D721Med (cell line): ENCODE measurements around the gene TANK.

Experiments
- DNase-seq: peaks from one replicate; pipeline ENCODE4 v3.0.0; 2011; ENCODE audit warnings: low spot score; ENCODE audit not compliant: insufficient read length
- FAIRE-seq: peaks from 2 replicates; lab custom pipeline; 2011; peaks lifted over from hg19 to GRCh38; lab: Jason Lieb, UNC
- TF ChIP-seq, protein P1 (sequence below): IDR thresholded peaks from 2 replicates; pipeline ENCODE4 v1.5.1; 2012; ENCODE audit warnings: mild to moderate bottlenecking, control low read depth; ENCODE audit not compliant: insufficient read depth; ENCODE audit errors: missing control alignments

The TANK gene

DNA sequence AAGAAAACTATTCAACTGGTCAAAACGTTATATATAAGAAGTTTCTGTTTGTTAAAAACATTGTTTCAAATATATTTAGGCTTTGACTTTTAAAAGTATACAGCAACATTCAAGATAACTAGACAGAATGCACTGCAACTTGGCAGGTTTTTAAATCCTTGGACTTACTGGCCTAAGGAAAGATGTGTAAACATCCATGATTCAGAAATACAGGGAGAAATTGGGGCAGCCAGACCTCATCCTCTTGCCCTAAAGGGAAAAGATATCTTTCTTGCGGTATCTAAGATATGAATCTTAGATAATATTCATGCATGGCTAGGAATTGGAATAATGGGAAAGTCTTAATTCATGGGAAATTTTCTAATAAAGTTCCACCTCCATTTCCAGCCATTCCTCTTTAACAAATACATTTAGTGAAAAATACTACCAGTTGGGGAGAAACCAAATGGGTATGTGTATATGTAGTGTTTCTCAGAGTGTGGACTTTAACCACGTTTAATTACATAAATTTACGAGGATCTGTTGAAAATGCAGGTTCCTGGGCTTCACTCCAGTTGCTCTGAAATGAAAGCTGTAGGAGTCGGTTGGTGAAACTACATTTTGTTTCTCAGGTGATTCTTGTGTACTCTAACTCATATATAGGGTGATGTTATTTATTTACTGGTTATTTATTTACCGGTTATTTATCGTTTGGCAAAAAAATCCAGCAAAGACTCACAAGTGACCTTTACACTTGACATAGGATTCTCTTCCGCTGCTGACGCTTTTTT lies 587 bp upstream of the TANK start:
- TF ChIP-seq, protein P1, sequence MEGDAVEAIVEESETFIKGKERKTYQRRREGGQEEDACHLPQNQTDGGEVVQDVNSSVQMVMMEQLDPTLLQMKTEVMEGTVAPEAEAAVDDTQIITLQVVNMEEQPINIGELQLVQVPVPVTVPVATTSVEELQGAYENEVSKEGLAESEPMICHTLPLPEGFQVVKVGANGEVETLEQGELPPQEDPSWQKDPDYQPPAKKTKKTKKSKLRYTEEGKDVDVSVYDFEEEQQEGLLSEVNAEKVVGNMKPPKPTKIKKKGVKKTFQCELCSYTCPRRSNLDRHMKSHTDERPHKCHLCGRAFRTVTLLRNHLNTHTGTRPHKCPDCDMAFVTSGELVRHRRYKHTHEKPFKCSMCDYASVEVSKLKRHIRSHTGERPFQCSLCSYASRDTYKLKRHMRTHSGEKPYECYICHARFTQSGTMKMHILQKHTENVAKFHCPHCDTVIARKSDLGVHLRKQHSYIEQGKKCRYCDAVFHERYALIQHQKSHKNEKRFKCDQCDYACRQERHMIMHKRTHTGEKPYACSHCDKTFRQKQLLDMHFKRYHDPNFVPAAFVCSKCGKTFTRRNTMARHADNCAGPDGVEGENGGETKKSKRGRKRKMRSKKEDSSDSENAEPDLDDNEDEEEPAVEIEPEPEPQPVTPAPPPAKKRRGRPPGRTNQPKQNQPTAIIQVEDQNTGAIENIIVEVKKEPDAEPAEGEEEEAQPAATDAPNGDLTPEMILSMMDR = no peak
- DNase-seq (no peak), FAIRE-seq (no peak)

DNA sequence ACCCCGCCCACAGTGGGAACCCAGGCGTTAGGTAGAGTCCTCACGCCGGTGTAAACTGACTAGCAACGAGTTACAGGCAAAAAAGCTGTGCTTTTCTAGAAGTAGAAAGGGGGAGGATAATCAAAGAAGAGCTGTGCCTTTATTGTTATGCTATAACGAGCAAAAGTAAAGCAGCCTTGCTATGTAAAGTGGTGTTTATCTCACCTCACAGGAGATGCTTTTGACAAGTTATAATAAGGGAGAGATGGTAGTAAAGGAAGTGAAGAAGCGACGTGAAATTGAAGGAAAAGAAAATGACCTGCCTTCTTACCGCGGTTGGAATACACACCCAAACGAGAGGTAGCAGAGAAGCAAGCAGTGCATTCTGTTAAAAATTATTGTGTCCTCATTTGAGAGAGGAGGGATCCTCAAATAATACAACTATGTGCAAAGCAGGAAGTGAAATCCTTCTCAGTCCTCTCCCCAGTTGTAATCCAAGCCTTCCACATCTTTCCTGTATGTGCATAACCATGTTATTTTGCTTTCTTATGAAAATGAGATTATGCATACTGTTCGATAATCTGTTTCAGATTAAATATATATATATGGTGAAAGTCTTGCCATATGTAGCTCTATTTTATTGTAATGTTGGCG lies 962 bp downstream of the TANK start:
- TF ChIP-seq, protein P1 = no peak
- FAIRE-seq (no peak), DNase-seq (no peak)

DNA sequence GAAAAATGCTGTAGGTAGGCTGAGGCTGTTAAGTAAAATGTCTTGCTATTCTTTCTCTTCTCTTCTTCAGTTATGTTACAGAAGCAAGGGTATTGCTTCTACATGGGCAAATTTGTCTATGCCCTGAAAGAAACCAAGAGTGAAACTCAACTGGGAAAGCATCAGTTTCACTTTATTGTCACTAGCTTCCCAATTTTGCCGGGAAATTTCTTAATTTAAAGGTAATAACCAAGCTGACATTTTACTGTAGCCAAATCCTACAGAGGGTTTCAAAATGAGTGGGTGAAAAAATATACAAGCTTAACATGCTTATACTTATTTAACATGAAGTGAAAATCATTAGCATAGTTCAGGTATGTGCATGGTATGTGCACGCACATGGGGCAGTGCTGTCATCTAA lies 3.2 kb downstream of the TANK start:
- TF ChIP-seq, protein P1 = no peak
- FAIRE-seq (no peak), DNase-seq (no peak)

DNA sequence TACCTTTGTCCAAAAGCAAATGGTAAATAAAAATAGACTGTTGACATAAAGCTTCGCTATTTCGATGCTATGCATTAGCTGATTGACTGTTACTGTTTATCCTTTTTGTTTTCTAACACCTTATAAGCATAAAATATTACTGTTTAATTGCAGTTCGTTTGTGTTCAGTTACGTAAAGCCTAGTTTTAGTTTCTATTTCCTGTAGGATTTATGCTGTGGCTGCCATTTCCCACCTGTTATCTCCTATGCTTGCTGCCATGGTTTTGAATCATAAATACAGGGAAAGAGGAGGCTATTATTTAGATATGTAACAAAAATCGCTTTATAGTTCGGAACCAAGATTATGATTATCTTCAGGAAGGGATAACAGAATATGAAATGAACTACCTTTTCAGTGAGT lies 3.9 kb downstream of the TANK start:
- no peak for DNase-seq
- TF ChIP-seq, protein P1 = no peak
- peak; percentile 32 for FAIRE-seq

DNA sequence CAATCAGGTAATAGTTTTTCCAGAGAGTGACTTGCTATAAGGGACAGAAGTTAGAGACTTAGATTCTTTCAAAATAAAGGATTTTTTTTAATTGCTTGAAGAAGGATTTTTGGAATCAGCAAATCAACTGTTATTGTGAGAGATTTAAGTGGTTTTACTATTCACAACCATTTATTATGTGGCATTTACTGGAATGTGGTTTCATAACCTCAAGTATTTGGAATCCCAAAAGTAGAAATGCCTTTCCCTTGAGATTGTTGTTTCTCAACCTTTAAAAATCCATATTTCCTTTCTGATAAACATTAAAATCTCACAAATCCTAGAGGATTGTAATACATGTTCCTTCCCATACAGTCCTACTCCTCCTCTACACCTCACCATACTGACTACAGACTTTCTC lies 5.0 kb downstream of the TANK start:
- no peak for DNase-seq
- TF ChIP-seq, protein P1 = no peak
- no peak for FAIRE-seq

DNA sequence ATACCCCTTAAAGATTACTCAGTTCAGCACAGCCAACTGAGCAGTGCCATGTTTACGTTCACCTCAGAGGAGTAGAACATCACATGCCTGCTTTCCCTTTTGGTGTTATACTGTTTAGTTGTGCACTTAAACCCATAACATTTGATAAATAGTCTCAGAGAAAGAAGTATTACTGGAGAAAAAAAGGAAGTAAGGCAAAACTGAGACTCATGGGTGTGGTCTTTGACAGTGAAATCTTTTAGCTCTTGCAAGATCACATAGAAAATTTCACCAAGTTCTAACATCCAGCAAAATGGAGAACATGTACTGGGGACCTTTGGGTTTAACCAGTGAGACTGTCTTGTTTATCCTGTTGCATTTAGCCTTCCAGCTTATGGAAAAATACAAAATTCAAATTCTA lies 5.6 kb downstream of the TANK start:
- DNase-seq (no peak), FAIRE-seq (no peak)
- TF ChIP-seq, protein P1 = no peak
